Kidney (tissue), 14 donors: ENCODE data around the gene MAPK10. TPM values are rescaled to one million over a fixed set of nuclear protein-coding genes. Genes with fewer than 3 reads are reported as not detected.

Source experiments
- DNase-seq, 5 donors: peaks; one replicate each; pipeline ENCODE4 v3.0.0-alpha.2; 2013 to 2020
- FAIRE-seq: peaks from 2 replicates; lab custom pipeline; 2012; peaks lifted over from hg19 to GRCh38; lab: Jason Lieb, UNC
- H3K27ac ChIP-seq, 2 donors: one replicate each; pipeline ENCODE4 v1.7.0; 2013; ENCODE audit warnings: low read depth in 2 of 2, low read length in 2 of 2, inconsistent platforms in 1 of 2
- H3K27me3 ChIP-seq: one replicate; pipeline ENCODE4 v1.7.1; 2013; ENCODE audit warnings: low read length, inconsistent platforms; ENCODE audit not compliant: control insufficient read depth, insufficient read depth
- H3K36me3 ChIP-seq, 3 donors: one replicate each; pipeline versions ENCODE4 v1.7.0 to v1.7.1; 2013; ENCODE audit warnings: low read length in 3 of 3, control low read depth in 1 of 3, inconsistent platforms in 1 of 3; ENCODE audit not compliant: insufficient read depth in 3 of 3, control insufficient read depth in 2 of 3
- H3K4me1 ChIP-seq, 3 donors: one replicate each; pipeline versions ENCODE4 v1.7.0 to v1.7.1; 2013; ENCODE audit warnings: low read length in 3 of 3, inconsistent platforms in 1 of 3, low read depth in 1 of 3; ENCODE audit not compliant: control insufficient read depth in 2 of 3, insufficient read depth in 2 of 3
- H3K4me3 ChIP-seq, 3 donors: one replicate each; pipeline versions ENCODE4 v1.7.0 to v1.8.1; 2013; ENCODE audit warnings: low read length in 3 of 3, control low read depth in 1 of 3, inconsistent platforms in 1 of 3
- H3K9ac ChIP-seq, 3 donors: one replicate each; pipeline versions ENCODE4 v1.7.0 to v1.7.1; 2013; ENCODE audit warnings: low read length in 3 of 3, control low read depth in 1 of 3, inconsistent platforms in 1 of 3
- H3K9me3 ChIP-seq, 3 donors: one replicate each; pipeline versions ENCODE4 v1.7.0 to v1.7.1; 2013; ENCODE audit warnings: low read length in 3 of 3, control low read depth in 1 of 3, inconsistent platforms in 1 of 3; ENCODE audit not compliant: control insufficient read depth in 2 of 3, insufficient read depth in 1 of 3
- intact Hi-C: fragments of 100-400 bp; cut with DNase I; formaldehyde crosslinking; loops from one replicate; pipeline ENCODE4 v1.11.1; 2022
- polyA plus RNA-seq: library from polyadenylated mRNA; stranded (reverse); fragments of 350-450 nt; fragmentation: Illumina TruSeq; extraction: RNeasy Lipid Tissue Mini Kit (QIAGEN cat#74804); gene quantifications from one replicate; pipeline ENCODE4 v1.2.3, GENCODE V29; 2014; ENCODE audit warnings: low read depth, low replicate concordance; ENCODE audit not compliant: insufficient read depth
- total RNA-seq: library from RNA; stranded (reverse); fragmentation: NEBNext Ultra II Directional; extraction: Animal tissue kit (Norgen Biotek cat#: 25700); gene quantifications from one replicate; pipeline ENCODE4 v1.2.1, GENCODE V29; 2021
- TF ChIP-seq, protein P1 (sequence below): IDR thresholded peaks from 3 replicates; pipeline ENCODE4 v1.5.1; 2012; ENCODE audit warnings: mild to moderate bottlenecking, moderate library complexity, borderline replicate concordance; ENCODE audit not compliant: insufficient read depth; ENCODE audit errors: extremely low read depth
- donor health status: control.
- donor health status: control.
- donor health status: control.
- donor health status: control.
- donor health status: control.
- donor health status: DM: yes; HTN: yes; CAD: no.
- donor health status: Normal renal cell carcinoma (clear cell type).

The MAPK10 gene
- total and polyA plus RNA-seq, 2 donors from 2014 or later, result 27.6 to 54.5 TPM

GRCh38 chr4:86050496-86050895, 309.4 kb downstream of the MAPK10 start:
- Histone ChIP-seq H3K9ac (no peak overlapping the region), H3K4me3 (no peak overlapping the region), H3K27me3 (no peaks in the 10 kb centered on the region), H3K27ac (no peak overlapping the region), H3K36me3 (no peaks in the 10 kb centered on the region), H3K4me1 (peaks cover 0 to under 1% (median 0%) of the 10 kb centered on the region in 3 donors), H3K9me3 (no peaks in the 10 kb centered on the region)
- DNase-seq (no peak), FAIRE-seq (no peak)
- intact Hi-C loops, result no loop called here
- TF ChIP-seq, protein P1, sequence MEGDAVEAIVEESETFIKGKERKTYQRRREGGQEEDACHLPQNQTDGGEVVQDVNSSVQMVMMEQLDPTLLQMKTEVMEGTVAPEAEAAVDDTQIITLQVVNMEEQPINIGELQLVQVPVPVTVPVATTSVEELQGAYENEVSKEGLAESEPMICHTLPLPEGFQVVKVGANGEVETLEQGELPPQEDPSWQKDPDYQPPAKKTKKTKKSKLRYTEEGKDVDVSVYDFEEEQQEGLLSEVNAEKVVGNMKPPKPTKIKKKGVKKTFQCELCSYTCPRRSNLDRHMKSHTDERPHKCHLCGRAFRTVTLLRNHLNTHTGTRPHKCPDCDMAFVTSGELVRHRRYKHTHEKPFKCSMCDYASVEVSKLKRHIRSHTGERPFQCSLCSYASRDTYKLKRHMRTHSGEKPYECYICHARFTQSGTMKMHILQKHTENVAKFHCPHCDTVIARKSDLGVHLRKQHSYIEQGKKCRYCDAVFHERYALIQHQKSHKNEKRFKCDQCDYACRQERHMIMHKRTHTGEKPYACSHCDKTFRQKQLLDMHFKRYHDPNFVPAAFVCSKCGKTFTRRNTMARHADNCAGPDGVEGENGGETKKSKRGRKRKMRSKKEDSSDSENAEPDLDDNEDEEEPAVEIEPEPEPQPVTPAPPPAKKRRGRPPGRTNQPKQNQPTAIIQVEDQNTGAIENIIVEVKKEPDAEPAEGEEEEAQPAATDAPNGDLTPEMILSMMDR, result no peak

- Histone ChIP-seq H3K4me1 (peaks cover 0 to 2% (median 0%) of the 10 kb centered on the region in 3 donors), H3K36me3 (no peaks in the 10 kb centered on the region), H3K4me3 (no peak overlapping the region), H3K27me3 (no peaks in the 10 kb centered on the region), H3K9ac (no peak overlapping the region), H3K9me3 (no peaks in the 10 kb centered on the region), H3K27ac (no peak overlapping the region)
- FAIRE-seq (peak; percentile 62), DNase-seq (no peak)
- intact Hi-C loops, result no loop called here
- TF ChIP-seq, protein P1, result no peak
Measured at GRCh38 chr4:86048426-86048825, 311.4 kb downstream of the MAPK10 start.

DNA sequence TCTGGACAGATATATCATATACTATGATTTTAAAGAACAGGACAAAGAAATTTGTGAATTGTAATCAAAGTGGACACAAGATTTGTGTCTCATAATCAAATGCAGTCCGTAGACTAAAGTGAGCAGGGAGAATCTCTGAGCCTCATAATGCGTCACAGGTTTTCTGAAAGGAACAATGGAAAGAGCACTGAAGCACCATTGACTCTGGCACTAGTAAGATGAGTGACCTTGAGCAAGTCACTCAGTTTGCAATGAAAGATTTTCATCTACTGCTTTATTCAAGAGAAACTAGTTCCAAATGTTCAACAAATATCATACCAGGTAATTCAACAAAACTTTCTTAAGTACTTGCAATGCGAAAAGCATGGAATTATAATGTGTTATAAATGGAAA, 315.3 kb downstream of the MAPK10 start:
- H3K27ac ChIP-seq, result no peak overlapping the region
- FAIRE-seq, result no peak

More for the DNA sequence above, 315.3 kb downstream of the MAPK10 start:
- Histone ChIP-seq H3K36me3 (no peaks in the 10 kb centered on the region), H3K4me1 (peaks cover 0 to 4% (median 0%) of the 10 kb centered on the region in 3 donors), H3K9me3 (no peaks in the 10 kb centered on the region), H3K4me3 (no peak overlapping the region), H3K9ac (no peak overlapping the region), H3K27me3 (no peaks in the 10 kb centered on the region)
- intact Hi-C loops, result no loop called here
- TF ChIP-seq, protein P1, result no peak
- no peak for DNase-seq
